Measurements from ENCODE around the gene RECK.
"Not testable (repeated sequence)": the region's sequence is repeated elsewhere in the genome, so short reads cannot be mapped to it uniquely, and the experiment has no call there.

DNA sequence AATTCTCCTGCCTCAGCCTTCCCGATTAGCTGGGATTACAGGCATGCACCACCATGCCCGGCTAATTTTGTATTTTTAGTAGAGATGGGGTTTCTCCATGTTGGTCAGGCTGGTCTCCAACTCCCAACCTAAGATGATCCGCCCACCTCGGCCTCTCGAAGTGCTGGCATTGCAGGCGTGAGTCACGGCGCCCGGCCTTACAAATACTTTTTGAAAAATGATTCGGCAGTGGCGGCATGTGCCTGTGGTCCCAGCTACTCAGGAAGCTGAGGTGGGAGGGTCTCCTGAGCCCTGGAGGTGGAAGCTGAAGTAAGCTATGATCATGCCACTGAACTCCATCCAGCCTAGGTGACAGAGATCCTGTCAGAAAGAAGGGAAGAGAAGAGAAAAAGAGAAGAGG, 123.4 kb downstream of the RECK start:
- TF ChIP-seq, protein P1, sequence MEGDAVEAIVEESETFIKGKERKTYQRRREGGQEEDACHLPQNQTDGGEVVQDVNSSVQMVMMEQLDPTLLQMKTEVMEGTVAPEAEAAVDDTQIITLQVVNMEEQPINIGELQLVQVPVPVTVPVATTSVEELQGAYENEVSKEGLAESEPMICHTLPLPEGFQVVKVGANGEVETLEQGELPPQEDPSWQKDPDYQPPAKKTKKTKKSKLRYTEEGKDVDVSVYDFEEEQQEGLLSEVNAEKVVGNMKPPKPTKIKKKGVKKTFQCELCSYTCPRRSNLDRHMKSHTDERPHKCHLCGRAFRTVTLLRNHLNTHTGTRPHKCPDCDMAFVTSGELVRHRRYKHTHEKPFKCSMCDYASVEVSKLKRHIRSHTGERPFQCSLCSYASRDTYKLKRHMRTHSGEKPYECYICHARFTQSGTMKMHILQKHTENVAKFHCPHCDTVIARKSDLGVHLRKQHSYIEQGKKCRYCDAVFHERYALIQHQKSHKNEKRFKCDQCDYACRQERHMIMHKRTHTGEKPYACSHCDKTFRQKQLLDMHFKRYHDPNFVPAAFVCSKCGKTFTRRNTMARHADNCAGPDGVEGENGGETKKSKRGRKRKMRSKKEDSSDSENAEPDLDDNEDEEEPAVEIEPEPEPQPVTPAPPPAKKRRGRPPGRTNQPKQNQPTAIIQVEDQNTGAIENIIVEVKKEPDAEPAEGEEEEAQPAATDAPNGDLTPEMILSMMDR (IDR thresholded peaks at IDR 0.05), result not testable (repeated sequence)
- not testable (repeated sequence) for TF ChIP-seq POLR2A (IDR thresholded peaks at IDR 0.05)
